PFSK-1 (cell line): Measurements from ENCODE around the gene GLCCI1.

ENCODE experiments used
- FOXP2 ChIP-seq: optimal IDR thresholded peaks from 2 replicates; pipeline ENCODE3; 2011; ENCODE audit warnings: borderline replicate concordance, control low read depth, inconsistent platforms; ENCODE audit not compliant: insufficient read depth; ENCODE audit errors: extremely low read length, extremely low read depth
- POLR2AphosphoS5 ChIP-seq: IDR thresholded peaks from 2 replicates; pipeline ENCODE4 v1.6.1; 2012; ENCODE audit warnings: low read depth, mild to moderate bottlenecking, control low read depth, low read length, moderate library complexity
- REST ChIP-seq, 2 experiments: IDR thresholded peaks; 2 replicates each; pipeline versions ENCODE4 v1.6.1 to v1.8.0; 2011 to 2012; ENCODE audit warnings: low read depth in 2 of 2, low read length in 2 of 2, control low read depth in 1 of 2, inconsistent platforms in 1 of 2, mild to moderate bottlenecking in 1 of 2, moderate library complexity in 1 of 2; ENCODE audit not compliant: insufficient read depth in 1 of 2
- SIN3A ChIP-seq: IDR thresholded peaks from 2 replicates; pipeline ENCODE4 v1.6.1; 2012; ENCODE audit warnings: mild to moderate bottlenecking, low read length, moderate library complexity, borderline replicate concordance; ENCODE audit not compliant: insufficient read depth
- TAF1 ChIP-seq: IDR thresholded peaks from 2 replicates; pipeline ENCODE4 v1.6.1; 2012; ENCODE audit warnings: low read length, control low read depth, borderline replicate concordance; ENCODE audit not compliant: insufficient read depth

The GLCCI1 gene

DNA sequence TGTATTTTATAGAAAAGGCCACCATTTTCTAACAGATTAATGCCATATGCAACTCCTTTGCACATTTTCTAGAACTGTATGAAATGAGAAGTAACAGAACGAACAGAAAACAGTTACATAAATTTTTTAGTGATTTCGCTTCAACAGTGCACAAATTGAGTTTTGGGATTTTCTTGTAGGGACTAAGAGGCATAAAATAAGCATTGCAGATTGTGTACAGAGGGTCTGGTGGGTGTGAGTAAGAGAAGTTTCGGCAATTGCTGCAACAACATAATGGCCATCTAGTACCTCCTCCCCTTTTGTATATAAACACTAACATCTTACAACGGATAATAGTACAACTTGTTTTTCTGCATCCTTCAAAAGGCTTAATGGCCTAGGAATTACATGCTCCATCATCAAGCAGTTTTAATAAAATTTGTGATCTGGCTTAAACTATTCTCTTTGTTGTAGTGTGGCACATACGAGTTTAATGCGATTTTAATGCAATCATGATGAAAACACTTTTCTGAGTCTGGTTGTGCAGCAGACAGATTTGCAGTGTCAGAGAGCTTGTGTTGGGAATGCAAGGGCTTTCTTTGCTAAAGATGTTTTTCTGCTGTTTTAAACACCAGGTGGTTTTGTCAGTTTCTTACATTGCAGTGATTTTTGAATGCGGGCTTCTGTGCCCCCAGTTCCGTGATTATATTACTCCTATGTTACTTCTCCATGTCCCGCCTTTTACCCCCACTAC is 2.9 kb downstream of the GLCCI1 start:
- no peak for TF ChIP-seq FOXP2
- 0 out of 2 replicates have a peak, but pooled peaks have one; percentile 9 for TF ChIP-seq POLR2AphosphoS5

DNA sequence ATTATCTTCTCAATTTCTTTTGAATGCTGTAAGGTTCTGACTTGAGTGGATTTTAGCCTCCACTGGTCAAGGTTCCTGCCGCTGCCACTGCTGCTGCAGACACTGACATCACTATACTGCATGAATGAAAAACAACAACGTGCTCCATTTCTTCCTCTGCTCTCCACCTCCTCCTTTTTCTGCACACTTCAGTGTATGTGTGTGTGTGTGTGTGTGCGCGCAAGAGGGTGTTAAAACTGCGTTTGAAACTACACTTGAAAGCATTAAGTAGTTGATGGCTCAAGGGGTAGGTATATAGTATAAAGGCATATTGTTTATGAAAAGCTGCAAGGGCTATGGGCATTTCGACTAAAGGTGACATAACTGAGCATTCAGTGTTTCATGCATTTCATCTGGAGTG is 3.5 kb downstream of the GLCCI1 start:
- no peak for TF ChIP-seq FOXP2
- TF ChIP-seq REST (IDR thresholded peaks at IDR 0.05; ENCODE audit: insufficient read depth in 1 of 2, low read depth in 2 of 2, low read length in 2 of 2), result no peak
- no peak for TF ChIP-seq POLR2AphosphoS5
- TF ChIP-seq SIN3A, result 0 out of 2 replicates have a peak, but pooled peaks have one; percentile 47

DNA sequence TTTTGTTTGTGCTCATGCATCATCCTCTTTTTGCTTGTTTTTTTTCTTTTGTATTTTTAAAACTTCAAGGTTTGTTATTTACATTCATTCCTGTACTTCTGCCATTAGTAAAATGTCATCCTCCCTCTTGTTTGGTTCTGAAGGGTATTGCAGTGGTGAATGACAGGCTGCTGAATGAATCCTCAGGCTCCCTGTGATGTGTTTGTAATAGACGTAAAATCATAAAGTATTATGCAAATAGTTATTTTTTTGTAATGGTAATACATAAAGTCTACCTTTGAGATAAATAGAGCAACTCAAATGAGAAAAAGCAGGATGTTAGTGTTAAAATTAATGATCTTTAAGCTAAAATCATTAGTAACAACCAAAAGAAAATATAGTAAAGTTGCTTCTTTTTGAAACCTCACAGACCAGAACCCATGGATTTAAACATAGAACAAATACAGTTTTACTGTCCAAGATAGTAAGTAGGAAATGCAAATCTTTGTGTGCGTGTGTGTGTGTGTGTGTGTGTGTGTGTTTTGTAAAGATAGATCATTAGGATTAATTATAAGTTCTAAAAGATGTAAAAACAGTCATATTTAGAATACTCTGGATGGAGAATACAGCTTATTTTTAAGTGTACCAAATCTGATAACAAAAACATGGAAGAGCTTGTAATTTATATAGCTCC is 4.5 kb downstream of the GLCCI1 start:
- no peak for TF ChIP-seq TAF1
- no peak for TF ChIP-seq REST (IDR thresholded peaks at IDR 0.05; ENCODE audit: insufficient read depth in 1 of 2, low read depth in 2 of 2, low read length in 2 of 2)

- TF ChIP-seq FOXP2, result no peak
- TF ChIP-seq TAF1, result no peak
- no peak for TF ChIP-seq SIN3A
- TF ChIP-seq REST (IDR thresholded peaks at IDR 0.05; ENCODE audit: insufficient read depth in 1 of 2, low read depth in 2 of 2, low read length in 2 of 2), result no peak
- no peak for TF ChIP-seq POLR2AphosphoS5
These were observed 8.1 kb downstream of the GLCCI1 start for GRCh38 chr7:7976677-7977076.

DNA sequence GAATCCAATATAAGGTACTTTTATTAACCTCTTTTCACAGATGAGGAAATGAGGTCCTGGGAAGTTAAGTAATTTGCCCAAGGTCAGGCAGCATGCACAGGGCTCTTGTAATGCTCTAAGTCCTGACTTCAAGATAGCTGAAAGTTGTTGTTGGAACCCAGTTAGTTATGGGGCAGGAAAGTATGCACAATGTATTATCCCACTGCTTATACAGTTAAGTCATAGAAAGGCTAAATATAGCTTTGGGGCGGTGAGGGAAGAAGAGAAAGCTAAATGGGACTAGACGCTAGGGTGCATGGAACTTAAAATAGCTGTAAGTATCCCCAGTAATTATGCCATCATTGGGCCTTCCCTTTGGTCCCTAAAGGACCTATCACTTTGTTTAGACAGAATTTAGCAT is 9.2 kb downstream of the GLCCI1 start:
- TF ChIP-seq FOXP2 (no peak), TAF1 (no peak), REST (IDR thresholded peaks at IDR 0.05; ENCODE audit: insufficient read depth in 1 of 2, low read depth in 2 of 2, low read length in 2 of 2) (no peak), POLR2AphosphoS5 (no peak)
